Measurements from ENCODE around the gene SIRPB1. TPM values are rescaled to one million over a fixed set of nuclear protein-coding genes. Genes with fewer than 3 reads are reported as not detected.

The SIRPB1 gene
- polyA plus RNA-seq, 1 donor (not counting 4 experiments of a cell fraction or from before 2014, with no cell fraction given) = not detected

DNA sequence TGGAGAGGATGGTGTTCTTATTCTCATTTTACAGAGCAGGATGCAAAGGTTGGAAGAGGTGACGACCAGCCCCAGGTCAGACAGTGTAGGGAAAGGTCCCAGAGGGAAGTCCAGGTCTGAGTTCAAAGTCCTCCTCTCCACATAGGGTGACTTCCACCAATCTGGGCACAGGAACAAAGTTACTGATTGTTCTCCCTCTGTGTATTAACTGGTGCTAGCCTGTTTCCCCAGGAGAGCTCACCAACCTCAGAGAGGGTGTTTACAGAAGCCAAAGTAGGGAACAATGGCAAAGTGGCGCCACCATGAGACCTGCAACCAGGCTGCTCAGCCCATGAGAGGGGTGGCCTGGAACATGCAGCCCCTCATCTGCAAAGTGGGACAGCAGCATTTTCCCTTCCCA lies 16.8 kb upstream of the SIRPB1 start:
- Histone ChIP-seq H3K4me2 (ENCODE audit: control insufficient read depth, extremely low read depth, insufficient read depth, low read depth, low read length) (no peak overlapping the region), H3K79me2 (ENCODE audit: control insufficient read depth, insufficient read depth, low read length) (no peaks in the 10 kb centered on the region), H3K9me3 (ENCODE audit: control insufficient read depth, low read depth, low read length) (no peaks in the 10 kb centered on the region), H4K20me1 (ENCODE audit: control insufficient read depth, extremely low read depth, insufficient read depth, low read length) (no peaks in the 10 kb centered on the region), H3K27me3 (ENCODE audit: control insufficient read depth, extremely low read depth, insufficient read depth, low read length) (no peaks in the 10 kb centered on the region), H3K36me3 (ENCODE audit: control insufficient read depth in 2 of 2, extremely low read depth in 1 of 2, insufficient read depth in 2 of 2, low read length in 2 of 2) (no peaks in the 10 kb centered on the region), H3K9ac (ENCODE audit: control insufficient read depth, extremely low read depth, insufficient read depth, low read length) (no peak overlapping the region), H3K4me3 (ENCODE audit: control insufficient read depth in 2 of 3, extremely low read depth in 1 of 3, insufficient read depth in 2 of 3, low read depth in 1 of 3, low read length in 3 of 3) (no peak overlapping the region), H3K4me1 (ENCODE audit: control insufficient read depth, extremely low read depth, insufficient read depth, low read length) (no peaks in the 10 kb centered on the region), H2AFZ (ENCODE audit: control insufficient read depth, low read length) (no peak overlapping the region), H3K9me1 (ENCODE audit: control insufficient read depth, extremely low read depth, insufficient read depth, low read length) (no peaks in the 10 kb centered on the region), H3K27ac (ENCODE audit: control insufficient read depth, insufficient read depth, low read length) (no peak overlapping the region)
- no peak for TF ChIP-seq EZH2 (IDR thresholded peaks at IDR 0.05; ENCODE audit: low read length)
- TF ChIP-seq, protein P1, sequence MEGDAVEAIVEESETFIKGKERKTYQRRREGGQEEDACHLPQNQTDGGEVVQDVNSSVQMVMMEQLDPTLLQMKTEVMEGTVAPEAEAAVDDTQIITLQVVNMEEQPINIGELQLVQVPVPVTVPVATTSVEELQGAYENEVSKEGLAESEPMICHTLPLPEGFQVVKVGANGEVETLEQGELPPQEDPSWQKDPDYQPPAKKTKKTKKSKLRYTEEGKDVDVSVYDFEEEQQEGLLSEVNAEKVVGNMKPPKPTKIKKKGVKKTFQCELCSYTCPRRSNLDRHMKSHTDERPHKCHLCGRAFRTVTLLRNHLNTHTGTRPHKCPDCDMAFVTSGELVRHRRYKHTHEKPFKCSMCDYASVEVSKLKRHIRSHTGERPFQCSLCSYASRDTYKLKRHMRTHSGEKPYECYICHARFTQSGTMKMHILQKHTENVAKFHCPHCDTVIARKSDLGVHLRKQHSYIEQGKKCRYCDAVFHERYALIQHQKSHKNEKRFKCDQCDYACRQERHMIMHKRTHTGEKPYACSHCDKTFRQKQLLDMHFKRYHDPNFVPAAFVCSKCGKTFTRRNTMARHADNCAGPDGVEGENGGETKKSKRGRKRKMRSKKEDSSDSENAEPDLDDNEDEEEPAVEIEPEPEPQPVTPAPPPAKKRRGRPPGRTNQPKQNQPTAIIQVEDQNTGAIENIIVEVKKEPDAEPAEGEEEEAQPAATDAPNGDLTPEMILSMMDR (optimal IDR thresholded peaks at IDR 0.05 in 1 of 3, IDR thresholded peaks at IDR 0.05 in 1 of 3, conservative IDR thresholded peaks at IDR 0.05 in 1 of 3; ENCODE audit: extremely low read depth in 1 of 3, insufficient read depth in 2 of 3, low read length in 3 of 3) = peak in 1 of 3 experiments; percentile 61
- FAIRE-seq = no peak
- no peak for DNase-seq (ENCODE audit: low read depth, low spot score)
- dilution Hi-C loops (cut with MboI; ENCODE audit: extremely low pct_ligation_motif_present, low sequenced_read_pairs) = no loop called here

DNA sequence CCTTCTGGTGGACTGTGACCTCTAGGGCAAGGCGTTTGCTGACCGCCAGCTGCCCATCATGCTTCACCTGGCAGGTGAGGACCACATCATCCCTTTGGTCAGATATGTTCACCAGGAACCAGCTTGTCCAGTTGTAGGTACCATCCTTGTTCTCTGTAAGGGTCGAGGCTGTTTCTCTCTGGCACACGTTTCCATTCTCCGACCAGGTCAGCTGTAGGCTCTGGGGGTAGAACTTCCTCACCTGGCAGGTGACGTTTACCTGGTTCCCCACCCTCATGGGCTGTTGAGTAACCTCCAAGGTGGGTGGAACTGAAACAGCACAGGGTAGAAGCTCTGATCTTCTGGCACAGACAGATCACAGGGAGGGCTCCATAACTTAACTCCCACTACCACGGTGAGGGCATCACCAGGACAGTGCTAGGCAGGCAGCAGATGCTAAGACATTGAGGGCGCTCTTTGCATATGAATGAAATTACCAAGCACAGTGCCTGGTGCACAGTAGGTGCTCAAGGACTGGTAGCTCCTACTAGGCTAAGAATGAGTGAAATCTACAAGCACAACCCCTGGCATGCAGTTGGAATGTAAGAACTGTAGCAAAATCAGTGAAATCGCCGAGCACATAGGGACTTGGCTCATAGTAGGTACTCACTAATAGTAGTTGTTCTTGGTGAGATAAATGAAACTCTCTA lies 15.6 kb upstream of the SIRPB1 start:
- no peaks in the 10 kb centered on the region for H3K36me3 ChIP-seq (ENCODE audit: control insufficient read depth in 2 of 2, extremely low read depth in 1 of 2, insufficient read depth in 2 of 2, low read length in 2 of 2)
- dilution Hi-C loops (cut with MboI; ENCODE audit: extremely low pct_ligation_motif_present, low sequenced_read_pairs) = no loop called here

More for the DNA sequence above, 15.6 kb upstream of the SIRPB1 start:
- Histone ChIP-seq H3K27ac (ENCODE audit: control insufficient read depth, insufficient read depth, low read length) (no peak overlapping the region), H3K79me2 (ENCODE audit: control insufficient read depth, insufficient read depth, low read length) (no peaks in the 10 kb centered on the region), H3K9me1 (ENCODE audit: control insufficient read depth, extremely low read depth, insufficient read depth, low read length) (no peaks in the 10 kb centered on the region), H3K27me3 (ENCODE audit: control insufficient read depth, extremely low read depth, insufficient read depth, low read length) (no peaks in the 10 kb centered on the region), H3K9ac (ENCODE audit: control insufficient read depth, extremely low read depth, insufficient read depth, low read length) (no peak overlapping the region), H3K4me2 (ENCODE audit: control insufficient read depth, extremely low read depth, insufficient read depth, low read depth, low read length) (no peak overlapping the region), H4K20me1 (ENCODE audit: control insufficient read depth, extremely low read depth, insufficient read depth, low read length) (no peaks in the 10 kb centered on the region), H3K9me3 (ENCODE audit: control insufficient read depth, low read depth, low read length) (no peaks in the 10 kb centered on the region), H2AFZ (ENCODE audit: control insufficient read depth, low read length) (no peak overlapping the region), H3K4me1 (ENCODE audit: control insufficient read depth, extremely low read depth, insufficient read depth, low read length) (no peaks in the 10 kb centered on the region), H3K4me3 (ENCODE audit: control insufficient read depth in 2 of 3, extremely low read depth in 1 of 3, insufficient read depth in 2 of 3, low read depth in 1 of 3, low read length in 3 of 3) (no peak overlapping the region)
- FAIRE-seq (no peak), DNase-seq (ENCODE audit: low read depth, low spot score) (no peak)
- TF ChIP-seq EZH2 (IDR thresholded peaks at IDR 0.05; ENCODE audit: low read length) = no peak
- TF ChIP-seq, protein P1 (optimal IDR thresholded peaks at IDR 0.05 in 1 of 3, IDR thresholded peaks at IDR 0.05 in 1 of 3, conservative IDR thresholded peaks at IDR 0.05 in 1 of 3; ENCODE audit: extremely low read depth in 1 of 3, insufficient read depth in 2 of 3, low read length in 3 of 3) = no peak

Data from keratinocyte (primary cell).